Astrocyte (in vitro differentiated cells and primary cell): ENCODE results near the gene HPD. TPM values are rescaled to one million over a fixed set of nuclear protein-coding genes. Genes with fewer than 3 reads are reported as not detected.
A peak's percentile ranks its signal among the peaks of the same experiment; 100 is the strongest.
"Not testable (repeated sequence)": the region's sequence is repeated elsewhere in the genome, so short reads cannot be mapped to it uniquely, and the experiment has no call there.

ENCODE experiments used
- DNase-seq: peaks from one replicate; pipeline ENCODE4 v3.0.0-alpha.2; 2010; ENCODE audit warnings: low read depth
- FAIRE-seq: peaks from 2 replicates; lab custom pipeline; 2011; peaks lifted over from hg19 to GRCh38; lab: Jason Lieb, UNC
- H2AFZ ChIP-seq: 2 replicates; pipeline ENCODE4 v1.6.0; 2012; ENCODE audit warnings: low read depth, low read length, inconsistent platforms
- H3K27ac ChIP-seq: 2 replicates; pipeline ENCODE4 v1.5.1; 2011; ENCODE audit warnings: low read depth, low read length, inconsistent platforms
- H3K27me3 ChIP-seq: 2 replicates; pipeline ENCODE4 v1.6.0; 2011; ENCODE audit warnings: low read length, inconsistent platforms; ENCODE audit not compliant: insufficient read depth
- H3K36me3 ChIP-seq: 2 replicates; pipeline ENCODE4 v1.5.1; 2011; ENCODE audit warnings: low read length, inconsistent platforms; ENCODE audit not compliant: insufficient read depth
- H3K4me1 ChIP-seq: 2 replicates; pipeline ENCODE4 v1.5.1; 2011; ENCODE audit warnings: low read length, inconsistent platforms; ENCODE audit not compliant: insufficient read depth
- H3K4me2 ChIP-seq: 2 replicates; pipeline ENCODE4 v1.6.0; 2012; ENCODE audit warnings: low read length, inconsistent platforms
- H3K4me3 ChIP-seq: 2 replicates; pipeline ENCODE4 v1.5.1; 2011; ENCODE audit warnings: low read depth, mild to moderate bottlenecking, low read length, inconsistent platforms; ENCODE audit not compliant: insufficient read depth
- H3K79me2 ChIP-seq: 2 replicates; pipeline ENCODE4 v1.6.0; 2012; ENCODE audit warnings: mild to moderate bottlenecking, low read length, inconsistent platforms; ENCODE audit not compliant: insufficient read depth
- H3K9ac ChIP-seq: 2 replicates; pipeline ENCODE4 v1.6.0; 2012; ENCODE audit warnings: mild to moderate bottlenecking, low read length, inconsistent platforms
- H3K9me3 ChIP-seq: 2 replicates; pipeline ENCODE4 v1.5.1; 2012; ENCODE audit warnings: low read depth, mild to moderate bottlenecking, low read length, inconsistent platforms; ENCODE audit not compliant: insufficient read depth
- H4K20me1 ChIP-seq: 2 replicates; pipeline ENCODE4 v1.6.0; 2012; ENCODE audit warnings: low read length, inconsistent platforms; ENCODE audit not compliant: insufficient read depth
- H3K27ac Mint-ChIP-seq: one replicate; pipeline ENCODE4 v1.8.0; 2021; ENCODE audit warnings: mild to moderate bottlenecking, mixed read lengths; ENCODE audit not compliant: unreplicated experiment
- H3K27me3 Mint-ChIP-seq: one replicate; pipeline ENCODE4 v1.8.0; 2021; ENCODE audit warnings: low read depth, mixed read lengths; ENCODE audit not compliant: unreplicated experiment
- H3K36me3 Mint-ChIP-seq: one replicate; pipeline ENCODE4 v1.8.0; 2021; ENCODE audit warnings: low read depth, mixed read lengths; ENCODE audit not compliant: unreplicated experiment
- H3K4me1 Mint-ChIP-seq: one replicate; pipeline ENCODE4 v1.8.0; 2021; ENCODE audit warnings: low read depth, mixed read lengths; ENCODE audit not compliant: unreplicated experiment
- H3K4me3 Mint-ChIP-seq: one replicate; pipeline ENCODE4 v1.8.0; 2021; ENCODE audit warnings: mild to moderate bottlenecking, moderate library complexity, mixed read lengths; ENCODE audit not compliant: unreplicated experiment
- H3K9me3 Mint-ChIP-seq: one replicate; pipeline ENCODE4 v1.8.0; 2021; ENCODE audit warnings: mild to moderate bottlenecking, mixed read lengths; ENCODE audit not compliant: unreplicated experiment
- CTCF ChIP-seq: IDR thresholded peaks from 2 replicates; pipeline ENCODE4 v1.5.1; 2011; ENCODE audit warnings: low read depth, mild to moderate bottlenecking, inconsistent platforms, low read length, moderate library complexity; ENCODE audit not compliant: insufficient read depth
- EZH2 ChIP-seq: IDR thresholded peaks from 2 replicates; pipeline ENCODE4 v1.6.1; 2012; ENCODE audit warnings: mild to moderate bottlenecking, low read length, inconsistent platforms; ENCODE audit not compliant: insufficient read depth
- total RNA-seq: library from RNA; stranded (reverse); gene quantifications from 2 replicates; pipeline ENCODE4 v1.2.1, GENCODE V29; 2021

HPD gene
- total RNA-seq, 1 donor from 2014 or later: not detected

- H3K27me3 Mint-ChIP-seq: no peaks in the 10 kb centered on the region
- H3K4me3 Mint-ChIP-seq: peak overlapping the region; percentile 36
- DNase-seq (peak; percentile 58), FAIRE-seq (no peak)
- no peak overlapping the region for H3K4me3 ChIP-seq
- no peak overlapping the region for H2AFZ ChIP-seq
- TF ChIP-seq CTCF: no peak
- no peak for TF ChIP-seq EZH2
- H3K4me2 ChIP-seq: peak overlapping the region; percentile 29
- no peaks in the 10 kb centered on the region for H3K9me3 ChIP-seq
- H3K36me3 ChIP-seq: peaks cover 20% of the 10 kb centered on the region
- H3K9me3 Mint-ChIP-seq: no peaks in the 10 kb centered on the region
- peaks cover 49% of the 10 kb centered on the region for H4K20me1 ChIP-seq
- H3K27ac ChIP-seq: peak overlapping the region; percentile 59
- H3K9ac ChIP-seq: peak overlapping the region; percentile 52
- peaks cover 23% of the 10 kb centered on the region for H3K4me1 Mint-ChIP-seq
- H3K79me2 ChIP-seq: peaks cover 70% of the 10 kb centered on the region
- H3K27ac Mint-ChIP-seq: no peak overlapping the region
- peaks cover 14% of the 10 kb centered on the region for H3K4me1 ChIP-seq
- H3K27me3 ChIP-seq: no peaks in the 10 kb centered on the region
- peaks cover 7% of the 10 kb centered on the region for H3K36me3 Mint-ChIP-seq
These were observed 35.4 kb upstream of the HPD start for GRCh38 chr12:121893961-121894460.

- Histone ChIP-seq H3K36me3 (peaks cover 15% of the 10 kb centered on the region), H3K4me1 (peaks cover 14% of the 10 kb centered on the region), H3K9ac (no peak overlapping the region), H3K9me3 (no peaks in the 10 kb centered on the region), H3K79me2 (peaks cover 70% of the 10 kb centered on the region), H2AFZ (no peak overlapping the region), H3K27ac (no peak overlapping the region), H3K27me3 (no peaks in the 10 kb centered on the region), H4K20me1 (peaks cover 45% of the 10 kb centered on the region), H3K4me2 (no peak overlapping the region), H3K4me3 (no peak overlapping the region)
- DNase-seq: no peak
- TF ChIP-seq EZH2 (no peak), CTCF (no peak)
- H3K27me3 Mint-ChIP-seq: no peaks in the 10 kb centered on the region
- no peak overlapping the region for H3K4me3 Mint-ChIP-seq
- H3K4me1 Mint-ChIP-seq: peaks cover 23% of the 10 kb centered on the region
- H3K36me3 Mint-ChIP-seq: peaks cover 7% of the 10 kb centered on the region
- no peak for FAIRE-seq
- H3K9me3 Mint-ChIP-seq: no peaks in the 10 kb centered on the region
- no peak overlapping the region for H3K27ac Mint-ChIP-seq
These were observed 34.3 kb upstream of the HPD start for GRCh38 chr12:121892673-121893561.

GRCh38 chr12:121889661-121890060 lies 31.0 kb upstream of the HPD start:
- H3K27me3 ChIP-seq, H3K36me3 ChIP-seq, H3K27me3 Mint-ChIP-seq, H3K9me3 Mint-ChIP-seq, H2AFZ ChIP-seq, H3K9me3 ChIP-seq, FAIRE-seq, H3K36me3 Mint-ChIP-seq: not testable (repeated sequence)
- Mint-ChIP-seq H3K27ac (peak overlapping the region; percentile 97), H3K4me1 (peaks cover 18% of the 10 kb centered on the region), H3K4me3 (peak overlapping the region; percentile 97)
- peaks cover 14% of the 10 kb centered on the region for H3K4me1 ChIP-seq
- peak overlapping the region; percentile 92 for H3K4me3 ChIP-seq
- peaks cover 33% of the 10 kb centered on the region for H4K20me1 ChIP-seq
- peak overlapping the region; percentile 92 for H3K27ac ChIP-seq
- DNase-seq: peak; percentile 14
- H3K79me2 ChIP-seq: peaks cover 54% of the 10 kb centered on the region
- peak overlapping the region; percentile 91 for H3K4me2 ChIP-seq
- peak overlapping the region; percentile 96 for H3K9ac ChIP-seq
